ENCODE data around the gene DKKL1.

The DKKL1 gene

GRCh38 chr19:49338023-49338677 lies 25.5 kb upstream of the DKKL1 start:
- no peak for DNase-seq (ENCODE audit: low spot score)

- no peak for DNase-seq (ENCODE audit: low spot score)
Measured at GRCh38 chr19:49338691-49339300, 24.9 kb upstream of the DKKL1 start.

DNA sequence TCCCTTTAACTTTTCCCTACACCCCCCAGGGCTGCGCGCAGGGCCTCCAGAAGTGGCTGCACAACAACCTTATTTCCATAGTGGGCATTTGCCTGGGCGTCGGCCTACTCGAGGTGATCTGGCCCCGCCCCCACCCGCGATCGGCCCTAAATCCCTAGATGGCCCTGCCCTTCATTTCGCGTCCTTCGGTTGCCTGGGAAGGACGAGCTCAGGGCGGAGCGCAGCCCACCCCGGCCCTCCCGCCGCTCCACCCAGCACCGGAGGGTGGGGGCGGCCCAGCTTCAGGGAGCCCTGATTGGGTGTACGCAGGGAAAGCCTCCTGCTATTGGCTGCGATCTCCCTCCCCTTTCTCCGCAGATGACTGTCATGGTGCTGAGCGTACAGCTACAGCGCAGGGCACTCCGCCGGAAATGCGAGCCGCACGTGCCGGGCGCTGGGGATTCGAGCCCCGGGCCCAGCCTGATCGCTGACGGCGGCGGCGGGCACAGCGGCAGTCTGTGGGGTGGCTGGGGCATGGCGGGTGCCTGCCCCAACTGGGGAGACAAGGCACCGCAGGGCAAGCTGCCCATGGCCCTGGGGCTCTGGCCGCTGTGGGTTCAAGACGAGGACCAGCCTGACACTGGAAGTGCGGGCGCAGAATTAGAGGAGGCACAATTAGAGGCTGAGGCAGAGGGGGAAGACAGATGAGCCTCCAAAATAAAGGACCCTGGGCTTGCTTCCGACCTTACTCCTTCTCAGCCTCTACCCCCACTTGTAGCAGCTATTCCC lies 24.2 kb upstream of the DKKL1 start:
- DNase-seq (ENCODE audit: low spot score): no peak

GRCh38 chr19:49340069-49340864 lies 23.4 kb upstream of the DKKL1 start:
- no peak for DNase-seq (ENCODE audit: low spot score)

DNA sequence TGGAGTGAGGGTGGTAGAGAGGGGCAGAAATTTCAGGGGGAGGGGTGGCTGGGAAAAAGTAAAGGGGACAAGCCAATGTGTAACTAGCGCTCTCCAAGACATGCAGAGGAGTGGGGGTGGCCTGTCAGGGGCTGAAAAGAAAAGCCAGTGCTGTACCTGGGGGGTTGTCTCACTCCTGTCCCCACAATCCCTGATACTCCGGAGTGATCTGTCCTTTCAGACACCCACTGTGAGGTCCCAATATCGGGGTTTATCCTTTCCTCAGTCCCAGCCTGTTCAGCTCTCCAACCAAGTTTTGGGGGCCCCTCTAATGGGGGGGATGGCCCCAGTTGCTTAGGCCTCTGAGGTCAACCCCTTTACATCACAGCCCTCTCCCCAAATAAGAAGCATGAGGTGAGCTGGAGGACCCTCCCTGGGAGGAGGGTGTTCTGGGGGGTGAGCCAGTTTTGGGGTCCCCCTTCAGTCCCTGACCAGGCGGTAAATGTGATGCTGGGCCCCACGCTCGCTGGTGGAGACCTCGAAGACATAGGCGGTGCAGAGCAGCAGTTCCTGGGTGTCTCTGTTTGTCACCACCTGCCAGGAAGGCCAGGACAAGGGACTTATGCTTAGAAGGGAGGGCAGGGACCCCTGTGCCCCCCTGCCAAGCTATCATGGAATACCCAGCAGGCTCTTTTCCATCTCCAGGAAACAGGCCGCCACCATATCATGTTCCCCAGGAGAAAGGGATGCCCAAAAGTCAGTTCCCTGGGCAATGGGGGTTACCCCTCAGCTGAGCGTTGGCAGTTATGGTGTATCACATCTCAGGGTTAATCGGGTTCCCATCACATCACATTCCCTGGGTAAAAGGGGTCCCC lies 22.6 kb upstream of the DKKL1 start:
- DNase-seq (ENCODE audit: low spot score): no peak

DNA sequence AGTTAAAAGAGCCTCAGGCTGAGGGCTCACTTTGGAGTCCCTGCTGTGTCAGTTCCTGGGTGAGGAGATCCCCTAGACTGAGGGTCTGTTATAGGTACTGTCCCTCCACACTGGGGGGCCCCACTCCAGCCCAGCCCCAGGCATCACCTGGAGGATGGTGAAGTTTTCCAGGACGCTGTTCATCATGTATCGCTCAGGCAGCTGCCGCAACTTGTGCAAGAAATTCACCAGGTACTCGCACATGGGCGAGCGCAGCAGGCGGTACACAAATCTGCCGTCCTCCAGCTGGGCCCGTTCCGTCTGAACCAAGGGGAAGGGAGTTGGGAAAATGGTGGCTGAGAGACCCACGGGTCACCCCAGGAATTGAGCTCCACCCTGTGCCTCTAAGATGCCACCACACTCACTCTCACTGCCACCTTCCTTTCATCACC lies 21.4 kb upstream of the DKKL1 start:
- DNase-seq (ENCODE audit: low spot score): no peak

DNA sequence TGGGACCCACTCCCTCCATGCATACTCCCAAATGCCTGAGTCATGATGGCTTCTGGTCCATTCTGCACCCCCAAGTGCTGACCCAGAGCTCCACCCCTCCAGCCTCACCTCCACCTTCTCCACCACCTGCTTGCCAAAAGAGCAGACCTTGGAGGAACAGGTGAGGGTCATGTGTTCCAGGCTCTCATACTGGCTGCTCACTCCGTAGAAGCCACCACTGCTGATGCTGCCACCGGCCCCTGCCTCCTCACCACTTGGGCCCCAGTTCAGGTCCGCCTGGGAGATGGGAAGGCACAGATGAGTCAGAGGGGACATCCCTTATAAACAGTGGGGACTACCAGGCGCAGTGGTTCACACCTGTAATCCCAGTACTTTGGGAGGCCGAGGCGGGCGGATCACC lies 20.6 kb upstream of the DKKL1 start:
- no peak for DNase-seq (ENCODE audit: low spot score)

DNA sequence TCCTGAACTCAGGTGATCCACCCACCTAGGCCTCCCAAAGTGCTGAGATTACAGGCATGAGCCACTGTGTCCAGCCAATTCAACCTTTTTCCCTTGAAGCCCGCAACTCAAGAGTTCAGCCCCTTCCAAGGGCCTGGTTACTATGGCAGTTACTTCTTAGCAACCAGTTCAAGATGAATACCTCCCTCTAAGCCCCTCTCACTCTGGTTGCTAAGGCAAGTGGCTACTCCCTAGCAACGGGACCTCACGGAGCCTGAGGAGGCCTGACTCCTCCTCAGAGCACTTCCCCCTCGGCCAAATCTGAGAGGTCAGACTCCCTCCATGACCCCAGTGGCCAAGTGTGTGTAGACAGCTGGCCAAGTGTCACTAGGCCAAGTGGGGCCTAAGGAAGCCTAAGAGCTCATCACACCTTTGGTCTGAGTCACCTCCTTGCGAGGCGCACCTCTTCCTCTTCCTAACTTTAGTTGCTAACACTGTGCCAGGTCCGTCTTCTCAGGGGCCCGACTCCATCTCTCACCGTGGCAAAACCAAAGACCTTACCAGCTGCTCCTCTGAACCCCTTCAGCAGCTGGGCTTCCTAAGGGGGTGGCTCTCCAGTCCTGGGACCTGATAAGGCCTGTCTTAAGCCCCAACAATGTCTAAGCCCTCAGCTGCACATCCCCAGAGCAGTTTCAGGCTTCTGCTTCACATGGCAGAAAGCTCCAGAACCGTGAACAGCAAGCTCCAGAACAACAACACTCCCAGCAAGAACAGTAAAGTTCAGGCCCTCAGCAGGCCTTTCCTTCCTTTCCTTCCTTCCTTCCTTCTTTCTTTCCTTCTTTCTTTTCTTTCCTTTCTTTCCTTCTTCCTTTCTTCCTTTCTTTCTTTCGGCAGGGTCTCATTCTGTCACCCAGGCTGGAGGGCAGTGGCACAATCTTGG lies 18.9 kb upstream of the DKKL1 start:
- DNase-seq (ENCODE audit: low spot score): no peak

DNA sequence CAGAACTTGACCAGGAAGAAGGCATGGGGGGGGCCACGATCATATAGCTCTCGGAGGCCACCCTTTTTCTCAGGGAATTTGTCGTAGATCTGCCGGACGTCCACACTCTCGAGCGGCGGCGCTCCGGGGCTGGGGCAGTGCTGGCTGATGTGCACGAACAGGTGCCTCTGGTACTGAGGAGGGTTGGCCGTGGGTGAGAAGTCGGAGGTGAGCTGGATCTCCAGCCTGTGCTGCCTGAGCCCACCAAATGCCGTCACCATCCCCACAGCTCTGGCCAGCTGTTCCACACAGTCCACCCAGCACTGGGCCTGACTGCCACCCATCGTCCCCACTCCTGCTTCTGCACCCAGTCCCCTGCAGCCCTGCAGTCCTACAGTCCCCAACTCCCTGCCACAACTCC lies 16.5 kb upstream of the DKKL1 start:
- DNase-seq (ENCODE audit: low spot score): no peak

- no peak for DNase-seq (ENCODE audit: low spot score)
Measured at GRCh38 chr19:49347835-49348234, 15.8 kb upstream of the DKKL1 start.

DNA sequence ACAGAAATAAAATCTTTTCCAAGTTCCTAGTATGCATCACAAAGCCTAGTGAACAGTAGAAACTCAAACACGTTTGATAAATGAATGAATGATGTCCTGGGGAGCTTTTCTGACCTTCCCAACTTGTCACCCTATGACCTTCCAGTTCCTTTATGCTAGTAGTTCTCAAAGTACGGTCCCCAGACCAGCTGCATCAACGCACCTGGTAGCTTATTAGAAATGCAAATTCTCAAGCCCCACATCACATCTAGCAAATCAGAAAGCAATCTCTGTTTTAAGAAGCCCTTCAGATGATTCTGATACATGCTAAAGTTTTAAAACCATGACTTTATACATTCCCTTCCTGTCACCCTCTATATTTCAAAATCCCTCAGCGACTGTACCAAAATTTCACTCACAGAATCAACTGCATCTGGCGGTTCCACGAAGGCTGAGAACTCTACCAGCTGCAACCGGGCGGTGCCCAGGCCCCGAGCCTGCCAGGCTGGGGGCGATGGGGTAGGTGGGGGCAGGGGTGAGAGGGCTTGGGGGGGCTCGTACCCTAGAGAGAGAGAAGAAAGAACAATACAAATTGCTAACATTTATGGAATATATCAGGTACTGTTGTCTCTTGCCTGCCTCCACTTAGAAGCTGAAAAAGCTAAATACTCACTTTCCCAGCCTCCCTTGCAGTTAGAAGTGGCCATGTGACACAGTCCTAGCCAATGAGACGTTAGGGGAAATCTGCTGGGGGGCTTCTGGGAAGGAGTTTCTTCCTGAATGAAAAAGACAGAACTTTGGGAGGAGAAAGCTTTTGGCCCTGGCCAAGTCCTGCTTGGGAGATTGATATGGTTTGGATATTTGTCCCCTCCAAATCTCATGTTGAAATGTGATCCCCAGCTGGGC lies 15.1 kb upstream of the DKKL1 start:
- no peak for DNase-seq (ENCODE audit: low spot score)

- no peak for DNase-seq (ENCODE audit: low spot score)
Measured at GRCh38 chr19:49349567-49349966, 14.1 kb upstream of the DKKL1 start.

GRCh38 chr19:49355909-49356353 lies 7.7 kb upstream of the DKKL1 start:
- DNase-seq (ENCODE audit: low spot score): no peak

DNA sequence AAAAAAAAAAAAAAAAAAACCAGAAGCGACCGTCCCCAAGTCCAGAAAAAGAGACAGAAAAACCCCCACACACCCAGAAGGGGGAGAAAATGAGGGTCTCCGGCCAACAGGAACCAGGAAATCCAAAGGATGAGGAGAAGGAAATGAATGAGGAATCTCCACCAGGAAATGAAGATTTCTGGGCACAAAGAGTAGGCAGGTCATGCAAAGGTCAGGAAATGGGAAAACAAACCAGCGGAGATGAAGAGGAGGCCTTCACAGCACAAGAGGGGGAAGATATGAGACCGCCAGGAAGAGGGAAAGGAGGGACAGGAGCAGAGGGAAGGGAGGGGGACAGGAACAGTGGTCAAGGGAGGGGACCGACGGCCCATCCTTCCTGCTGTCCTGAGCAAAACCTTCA lies 7.3 kb upstream of the DKKL1 start:
- no peak for DNase-seq (ENCODE audit: low spot score)

- no peak for DNase-seq (ENCODE audit: low spot score)
Measured at GRCh38 chr19:49357186-49357585, 6.5 kb upstream of the DKKL1 start.

DNA sequence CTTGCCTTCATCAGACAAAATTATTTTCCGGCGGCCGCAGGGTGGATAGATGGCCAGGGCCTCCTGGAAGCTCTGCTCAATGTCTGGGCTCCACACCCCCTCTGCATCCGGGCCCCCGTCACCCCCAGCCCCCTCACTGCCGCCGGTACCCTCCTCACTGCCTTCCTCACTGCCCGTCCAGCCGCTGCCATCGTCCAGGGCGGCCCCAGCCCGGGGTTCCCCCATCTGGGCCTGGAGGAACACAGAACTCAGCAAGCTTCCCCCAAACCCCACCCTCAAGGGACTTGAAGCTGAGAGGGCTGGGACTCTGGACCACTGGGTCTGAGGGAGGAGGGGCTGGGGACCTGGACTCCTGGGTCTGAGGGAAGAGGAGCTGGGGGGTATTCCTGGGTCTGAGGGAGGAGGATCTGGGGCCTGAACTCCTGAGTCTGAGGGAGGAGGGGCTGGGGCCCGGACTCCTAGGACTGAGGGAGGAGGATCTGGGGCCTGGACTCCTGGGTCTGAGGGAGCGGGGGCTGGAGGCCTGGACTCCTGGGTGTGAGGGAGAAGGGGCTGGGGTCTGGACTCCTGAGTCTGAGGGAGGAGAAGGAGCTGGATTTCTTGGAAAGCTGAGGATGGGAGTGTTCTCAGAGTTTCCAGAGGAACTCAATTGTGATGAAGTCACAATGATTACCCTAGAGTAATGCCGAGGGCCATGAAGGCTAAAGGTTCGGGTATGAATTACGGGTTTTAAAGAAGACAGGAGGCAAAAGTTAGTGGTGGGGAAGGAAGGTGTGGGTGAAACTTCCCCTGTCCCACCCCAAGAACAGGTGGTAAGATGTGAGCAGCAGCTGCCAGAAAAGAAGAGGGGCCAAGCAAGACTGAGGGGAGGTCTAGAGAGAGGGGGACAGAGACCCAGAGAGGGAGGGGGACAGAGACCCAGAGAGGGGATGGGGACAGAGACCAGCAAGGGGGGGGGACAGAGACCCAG lies 3.5 kb upstream of the DKKL1 start:
- DNase-seq (ENCODE audit: low spot score): no peak

DNA sequence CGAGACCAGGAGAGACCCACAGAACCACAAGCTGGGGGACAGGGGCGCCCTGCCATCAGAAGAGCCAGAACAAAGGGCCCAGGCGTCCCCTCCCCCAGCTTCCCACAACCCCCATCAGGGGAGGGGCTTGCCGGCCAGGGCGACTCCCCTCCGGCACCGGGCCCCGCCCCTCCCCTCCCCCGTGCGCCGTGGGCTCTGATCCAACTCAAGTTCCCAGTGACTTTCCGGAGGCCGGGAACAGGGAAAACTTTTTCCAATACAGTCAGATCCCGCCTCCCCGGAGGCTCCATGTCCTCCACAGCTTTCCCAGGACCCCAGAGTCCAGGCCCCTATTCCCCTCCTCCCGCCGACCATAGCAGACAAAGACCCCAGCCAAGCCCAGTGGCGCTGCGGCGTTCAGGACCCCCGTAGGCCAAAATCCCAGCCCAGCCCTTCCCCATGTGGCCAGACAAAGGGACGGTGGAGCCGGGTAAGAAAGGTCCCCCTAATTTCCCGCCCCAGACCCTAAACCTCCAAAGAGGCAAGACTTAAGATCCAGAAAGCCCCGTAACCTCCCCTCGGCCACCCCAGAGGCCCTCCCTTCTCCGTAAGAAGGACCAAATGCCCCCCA lies 2.1 kb upstream of the DKKL1 start:
- DNase-seq (ENCODE audit: low spot score): no peak

Data from CD4-positive, alpha-beta T cell treated with Interleukin-6 at 100 ng/mL for 8 hours (primary cell).